Measurements from ENCODE around the gene ALK. TPM values are rescaled to one million over a fixed set of nuclear protein-coding genes. Genes with fewer than 3 reads are reported as not detected.

Gene ALK
- polyA plus RNA-seq, 3 donors = not detected

- Histone ChIP-seq H3K9me3 (replicated peaks in 1 of 2; ENCODE audit: control insufficient read depth in 1 of 2, insufficient read depth in 1 of 2, low read length in 2 of 2) (no peaks in the 10 kb centered on the region), H3K4me3 (replicated peaks in 1 of 3; ENCODE audit: low read depth in 2 of 3, low read length in 3 of 3) (no peak overlapping the region), H3K27ac (ENCODE audit: low read depth in 1 of 2, low read length in 2 of 2) (no peak overlapping the region), H3K4me2 (replicated peaks; ENCODE audit: extremely low read depth, low read length, poor library complexity, severe bottlenecking) (no peak overlapping the region), H3K4me1 (ENCODE audit: control insufficient read depth in 1 of 2, insufficient read depth in 2 of 2, low read length in 2 of 2) (peaks cover 0 to 4% of the 10 kb centered on the region in 2 donors), H3K36me3 (replicated peaks in 1 of 2; ENCODE audit: control insufficient read depth in 1 of 2, insufficient read depth in 2 of 2, low read length in 2 of 2) (no peaks in the 10 kb centered on the region), H3K9ac (ENCODE audit: insufficient read depth, low read length, poor library complexity, severe bottlenecking) (no peak overlapping the region), H3K27me3 (ENCODE audit: control insufficient read depth in 2 of 2, insufficient read depth in 2 of 2, low read length in 2 of 2) (no peaks in the 10 kb centered on the region), H4K20me1 (ENCODE audit: insufficient read depth, low read length) (no peaks in the 10 kb centered on the region), H2AFZ (ENCODE audit: insufficient read depth, low read depth, low read length, poor library complexity, severe bottlenecking) (no peak overlapping the region), H3K79me2 (ENCODE audit: insufficient read depth, low read length) (no peaks in the 10 kb centered on the region)
- TF ChIP-seq CTCF (IDR thresholded peaks at IDR 0.05) = no peak
- peaks cover 0 to 2% (median 0%) of the 10 kb centered on the region in 3 donors for H3K27me3 Mint-ChIP-seq (ENCODE audit: low read depth in 3 of 3)
- no CpG with 5 or more reads among the region's 3 CpGs for WGBS (ENCODE audit: insufficient coverage)
- H3K4me3 Mint-ChIP-seq = no peak overlapping the region
- H3K9me3 Mint-ChIP-seq = peaks cover 2 to 11% (median 4%) of the 10 kb centered on the region in 7 donors
- H3K27ac Mint-ChIP-seq = no peak overlapping the region
- intact Hi-C loops (cut with micrococcal nuclease) = no loop called here
- H3K36me3 Mint-ChIP-seq = no peaks in the 10 kb centered on the region
- peaks cover 9% of the 10 kb centered on the region for H3K4me1 Mint-ChIP-seq
- DNase-seq = no peak
Measured at GRCh38 chr2:29610569-29610968, 310.8 kb downstream of the ALK start.

- H3K4me3 Mint-ChIP-seq = no peak overlapping the region
- no peak for DNase-seq
Measured at GRCh38 chr2:29607038-29607420, 314.4 kb downstream of the ALK start.

More at GRCh38 chr2:29607038-29607420, 314.4 kb downstream of the ALK start:
- TF ChIP-seq CTCF (IDR thresholded peaks at IDR 0.05) = no peak
- no peak overlapping the region for H3K27ac Mint-ChIP-seq
- H3K4me1 Mint-ChIP-seq = peaks cover 9% of the 10 kb centered on the region
- Histone ChIP-seq H3K4me1 (ENCODE audit: control insufficient read depth in 1 of 2, insufficient read depth in 2 of 2, low read length in 2 of 2) (peaks cover 0 to 4% of the 10 kb centered on the region in 2 donors), H3K79me2 (ENCODE audit: insufficient read depth, low read length) (no peaks in the 10 kb centered on the region), H3K36me3 (replicated peaks in 1 of 2; ENCODE audit: control insufficient read depth in 1 of 2, insufficient read depth in 2 of 2, low read length in 2 of 2) (no peaks in the 10 kb centered on the region), H3K9me3 (replicated peaks in 1 of 2; ENCODE audit: control insufficient read depth in 1 of 2, insufficient read depth in 1 of 2, low read length in 2 of 2) (no peaks in the 10 kb centered on the region), H3K27ac (ENCODE audit: low read depth in 1 of 2, low read length in 2 of 2) (no peak overlapping the region), H2AFZ (ENCODE audit: insufficient read depth, low read depth, low read length, poor library complexity, severe bottlenecking) (no peak overlapping the region), H4K20me1 (ENCODE audit: insufficient read depth, low read length) (no peaks in the 10 kb centered on the region), H3K4me3 (replicated peaks in 1 of 3; ENCODE audit: low read depth in 2 of 3, low read length in 3 of 3) (no peak overlapping the region), H3K9ac (ENCODE audit: insufficient read depth, low read length, poor library complexity, severe bottlenecking) (no peak overlapping the region), H3K27me3 (ENCODE audit: control insufficient read depth in 2 of 2, insufficient read depth in 2 of 2, low read length in 2 of 2) (no peaks in the 10 kb centered on the region), H3K4me2 (replicated peaks; ENCODE audit: extremely low read depth, low read length, poor library complexity, severe bottlenecking) (no peak overlapping the region)
- peaks cover 0 to 9% (median 0%) of the 10 kb centered on the region in 7 donors for H3K9me3 Mint-ChIP-seq
- no peaks in the 10 kb centered on the region for H3K36me3 Mint-ChIP-seq
- intact Hi-C loops (cut with micrococcal nuclease) = no loop called here
- no CpG with 5 or more reads among the region's 4 CpGs for WGBS (ENCODE audit: insufficient coverage)
- H3K27me3 Mint-ChIP-seq (ENCODE audit: low read depth in 3 of 3) = peaks cover 0 to 2% (median 0%) of the 10 kb centered on the region in 3 donors

All from CD14-positive monocyte (primary cell).